ENCODE data around the gene CPVL.

CPVL gene

DNA sequence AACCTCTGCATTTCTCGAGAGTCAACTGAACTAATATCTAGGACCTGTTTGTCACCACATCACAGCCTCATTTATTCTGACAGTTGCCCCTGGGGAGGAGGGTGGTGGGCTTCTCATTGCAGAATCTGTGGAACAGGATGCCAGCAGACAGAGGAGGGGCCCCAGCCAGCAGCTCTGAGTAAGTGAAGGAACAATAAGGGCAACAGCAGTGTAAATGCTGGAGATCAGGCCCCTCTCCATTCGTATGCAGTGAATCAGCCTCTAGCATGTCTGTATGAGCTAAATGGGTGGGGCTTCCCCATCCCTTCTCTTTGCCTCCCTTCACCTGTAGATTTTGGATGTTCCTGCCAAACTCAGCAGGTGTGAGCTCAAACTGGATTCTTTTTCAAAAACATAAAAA is 7.7 kb upstream of the CPVL start:
- DNase-seq: no peak

DNA sequence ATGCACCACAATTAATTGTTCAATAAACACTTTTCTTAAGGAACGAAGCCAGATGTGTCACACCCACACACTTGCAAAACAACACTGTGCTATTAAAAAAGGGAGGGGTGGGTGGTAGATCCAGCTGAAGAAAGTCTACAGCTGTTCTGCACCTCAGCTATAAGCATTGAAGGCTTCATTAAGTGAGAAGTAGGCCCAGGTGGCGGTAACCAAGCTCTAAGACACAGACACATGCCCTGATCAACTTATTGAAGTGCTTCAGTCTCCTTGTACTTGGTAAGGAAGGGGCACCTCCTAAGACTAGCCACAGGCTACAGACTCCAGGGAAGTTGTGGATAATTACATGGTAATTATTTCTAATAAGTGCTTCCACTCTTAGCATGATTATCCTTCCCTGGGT is 4.5 kb upstream of the CPVL start:
- no peak for DNase-seq

DNA sequence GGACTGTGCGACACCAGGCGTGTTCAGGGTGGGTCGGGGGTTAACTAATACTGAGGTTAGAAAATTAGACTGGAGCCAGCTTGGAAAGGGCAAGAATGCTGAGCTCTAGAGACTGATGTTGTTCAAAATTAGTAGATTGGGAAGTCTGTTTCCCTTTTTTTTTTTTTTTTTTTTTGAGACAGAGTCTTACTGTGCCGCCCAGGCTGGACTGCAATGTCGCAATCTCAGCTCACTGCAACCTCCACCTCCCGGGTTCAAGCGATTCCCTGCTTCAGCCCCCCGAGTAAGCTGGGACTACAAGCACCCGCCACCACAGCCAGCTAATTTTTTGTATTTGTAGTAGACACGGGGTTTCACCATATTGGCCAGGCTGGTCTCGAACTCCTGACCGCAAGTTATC is 2.7 kb upstream of the CPVL start:
- DNase-seq: no peak

DNA sequence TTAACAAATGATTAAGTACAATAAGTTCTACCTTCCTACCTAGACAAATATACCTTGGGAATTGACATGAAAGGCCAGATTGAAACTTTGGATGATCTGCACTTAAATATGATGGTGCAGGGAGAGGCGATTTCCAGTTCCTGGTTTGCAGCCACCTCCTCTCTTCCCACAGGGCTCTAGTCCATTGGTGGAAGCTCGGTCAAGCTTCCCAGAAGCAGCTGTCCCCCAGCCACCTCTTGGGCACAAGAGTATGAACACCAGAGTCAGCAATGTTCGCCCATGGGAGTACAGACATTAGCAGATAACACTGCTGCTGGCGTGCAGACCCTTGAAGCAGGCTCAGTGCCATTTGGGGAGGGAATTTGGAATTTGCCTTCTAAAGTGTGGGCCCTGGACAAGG is 1.5 kb upstream of the CPVL start:
- DNase-seq: no peak

DNA sequence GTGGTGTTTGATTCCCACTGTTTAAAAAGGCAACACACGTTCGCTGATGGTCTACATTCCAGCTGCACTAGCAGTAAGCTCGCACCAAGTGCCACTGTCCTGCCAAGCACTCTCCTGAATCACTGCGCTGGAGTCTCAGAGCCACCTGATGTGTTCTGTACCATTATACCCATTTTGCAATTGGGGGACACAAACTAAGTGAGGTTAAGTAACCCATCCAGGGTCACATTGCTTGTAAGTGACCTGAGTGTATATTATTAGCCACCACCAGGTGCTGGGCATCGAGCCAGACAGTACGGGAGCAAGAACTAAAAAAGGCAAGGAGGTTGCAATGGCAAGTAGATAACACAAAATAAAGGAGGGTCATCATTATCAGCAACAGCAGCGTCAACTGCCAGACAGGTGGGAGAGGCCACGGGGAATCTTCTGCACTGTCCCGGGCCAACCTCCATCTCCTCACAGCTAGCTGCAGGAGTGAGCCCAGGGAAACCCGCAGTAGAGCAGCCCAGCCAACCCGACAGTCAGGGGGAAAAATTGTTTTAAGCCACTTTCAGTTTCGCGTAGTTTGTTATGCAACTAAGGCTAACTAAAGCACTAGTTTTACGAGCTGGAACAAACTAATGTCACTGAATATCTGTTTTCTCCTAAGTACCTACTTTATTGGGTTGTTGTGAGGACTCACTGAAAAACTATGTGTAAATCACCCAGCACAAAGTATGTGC is 712 bp upstream of the CPVL start:
- DNase-seq: no peak

DNA sequence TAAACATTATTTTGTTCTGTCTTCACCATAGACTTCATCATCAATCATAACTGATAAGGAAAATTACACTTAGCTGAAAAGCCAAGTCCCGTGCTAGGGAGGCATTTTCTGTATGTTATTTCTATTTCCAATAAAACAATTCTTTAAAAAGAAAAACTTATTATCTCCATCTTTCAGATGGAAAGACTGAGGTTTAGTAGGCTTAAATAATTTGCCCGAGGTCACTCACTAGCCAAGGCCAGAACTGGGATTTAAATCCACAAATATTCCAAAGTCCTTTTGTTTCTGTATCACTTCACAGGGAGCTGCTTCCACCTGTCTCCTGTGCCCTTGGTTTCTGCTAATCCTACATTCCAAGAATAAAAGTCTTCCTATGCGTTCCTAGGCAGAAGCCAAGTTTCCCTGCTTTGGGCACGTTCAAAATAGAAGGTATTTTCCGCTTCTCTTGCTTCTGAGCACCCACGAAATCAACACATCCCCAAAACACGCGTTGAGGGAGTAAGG is 732 bp downstream of the CPVL start:
- no peak for DNase-seq

DNA sequence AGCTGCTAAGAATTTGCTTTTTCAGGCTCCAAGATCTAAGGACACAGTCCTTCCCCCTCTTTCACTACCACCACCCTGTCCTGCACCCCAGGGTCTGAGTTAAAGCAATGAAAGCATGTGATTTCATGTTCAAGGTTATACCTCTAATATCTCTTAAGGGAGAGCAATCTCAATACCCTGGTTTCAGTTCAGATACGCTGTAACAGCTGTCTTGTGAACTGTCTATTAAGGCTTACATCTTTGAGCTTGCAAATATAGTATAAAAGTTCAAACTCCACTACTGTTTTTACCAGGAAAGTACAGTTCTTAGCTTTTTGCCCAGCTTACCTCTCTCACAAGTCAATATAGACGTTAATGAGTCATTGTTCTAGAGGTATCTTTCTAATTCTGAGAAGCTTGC is 2.6 kb downstream of the CPVL start:
- DNase-seq: no peak

DNA sequence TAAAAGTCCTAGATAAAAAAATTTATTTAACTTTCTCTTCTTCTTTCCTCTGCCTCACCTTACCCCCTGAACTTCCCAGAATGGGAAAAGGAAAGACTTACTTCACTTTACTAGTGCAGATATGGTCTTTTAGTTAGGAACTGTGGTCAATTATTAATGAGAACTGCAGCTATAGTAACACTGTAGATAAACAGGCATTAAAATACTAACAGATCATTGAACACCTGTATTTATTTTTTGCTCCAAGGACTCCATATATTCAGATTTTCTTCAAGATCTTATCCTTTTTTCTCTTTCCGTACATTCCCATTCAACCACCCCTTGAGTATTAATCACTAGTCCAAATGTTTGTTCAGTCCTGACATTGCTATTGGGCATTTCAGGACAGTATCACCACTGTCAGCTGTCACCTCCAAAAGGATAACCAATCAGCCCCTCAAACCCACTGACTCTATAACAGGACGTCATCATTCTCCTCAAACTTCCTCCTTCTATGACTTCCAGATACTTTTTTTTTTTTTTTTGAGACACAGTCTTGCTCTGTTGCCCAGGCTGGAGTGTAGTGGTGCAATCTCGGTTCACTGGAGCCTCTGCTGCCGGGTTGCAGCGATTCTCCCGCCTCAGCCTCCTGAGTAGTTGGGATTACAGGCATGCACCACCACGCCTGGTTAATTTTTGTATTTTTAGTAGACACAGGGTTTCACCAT is 4.2 kb downstream of the CPVL start:
- DNase-seq: no peak

DNA sequence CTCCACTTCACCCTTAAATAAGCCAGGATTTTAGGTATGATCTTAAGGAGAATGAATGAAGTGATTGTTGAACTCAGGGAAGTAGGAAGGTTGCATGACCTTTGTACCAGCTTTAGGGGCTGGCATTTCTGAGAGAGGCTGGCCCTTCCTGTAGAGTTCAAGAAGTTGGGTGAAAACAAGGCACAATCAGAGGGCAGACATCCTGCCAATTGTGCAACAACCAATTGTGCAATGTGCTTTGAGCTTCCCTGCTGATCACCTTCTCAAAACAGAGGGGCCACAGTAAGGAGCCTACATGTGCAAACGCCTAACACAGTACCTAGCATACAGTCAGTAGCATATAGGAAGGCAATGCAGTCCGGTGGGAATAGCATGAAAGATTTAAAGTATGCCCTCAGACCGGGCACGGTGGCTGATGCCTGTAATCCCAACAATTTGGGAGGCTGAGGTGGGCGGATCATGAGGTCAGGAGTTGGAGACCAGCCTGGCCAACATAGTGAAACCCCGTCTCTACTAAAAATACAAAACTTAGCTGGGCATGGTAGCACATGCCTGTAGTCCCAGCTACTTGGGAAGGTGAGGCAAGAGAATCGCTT is 5.4 kb downstream of the CPVL start:
- no peak for DNase-seq

DNA sequence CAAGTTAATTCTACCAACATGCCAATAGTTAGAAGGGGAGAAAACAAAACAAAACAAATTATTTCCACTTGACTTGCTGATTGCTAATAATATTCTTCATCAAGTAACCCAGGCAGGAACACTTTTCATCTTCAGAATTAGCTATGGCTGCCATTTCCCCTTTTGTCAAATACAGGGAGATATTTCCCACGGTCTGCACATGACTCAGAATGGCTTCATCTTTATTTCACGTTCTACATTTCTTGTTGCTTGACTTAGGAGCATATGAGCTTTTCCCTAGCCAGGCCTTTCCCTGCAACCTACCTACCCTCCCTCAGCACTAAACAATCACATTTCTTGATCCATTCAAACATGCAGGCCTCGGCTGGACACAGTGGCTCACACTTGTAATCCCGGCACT is 6.5 kb downstream of the CPVL start:
- DNase-seq: no peak

DNA sequence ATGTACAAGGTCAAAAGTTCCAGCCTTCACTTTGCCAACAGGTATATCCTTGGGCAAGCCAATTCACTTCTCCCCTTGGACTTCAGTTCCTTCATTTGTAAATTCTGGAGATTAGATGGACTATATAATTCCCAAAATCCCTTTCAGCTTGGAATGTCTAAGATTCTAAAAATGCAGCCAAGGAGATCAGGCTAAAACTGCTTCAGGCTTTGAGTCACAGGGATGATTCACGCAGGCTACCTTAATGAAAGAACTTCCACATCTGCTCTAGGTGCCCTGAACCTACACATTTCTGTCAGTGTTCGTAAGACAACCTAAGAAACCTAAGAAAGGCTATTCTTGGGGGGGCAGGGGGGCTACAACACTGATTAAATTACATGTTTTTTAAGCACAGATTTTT is 7.1 kb downstream of the CPVL start:
- DNase-seq: no peak

DNA sequence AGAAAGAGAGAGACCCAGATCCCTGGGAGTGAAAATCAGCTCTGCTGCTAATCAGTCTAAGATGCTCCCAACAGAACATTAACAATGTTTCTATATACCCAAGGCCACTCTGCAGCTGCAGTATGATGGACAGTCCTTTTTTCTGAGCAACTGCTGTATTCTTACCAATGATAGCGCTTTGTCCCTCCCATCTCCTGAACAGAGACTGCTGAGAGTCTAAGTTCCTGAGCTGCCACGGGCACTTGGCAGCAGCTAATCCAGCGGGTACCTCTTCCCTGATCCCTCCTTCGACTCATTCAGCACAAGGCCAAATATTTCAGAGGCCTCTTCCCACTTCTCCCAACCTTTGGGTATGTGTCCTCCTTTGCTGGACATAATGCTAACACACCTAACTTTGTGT is 7.7 kb downstream of the CPVL start:
- no peak for DNase-seq

DNA sequence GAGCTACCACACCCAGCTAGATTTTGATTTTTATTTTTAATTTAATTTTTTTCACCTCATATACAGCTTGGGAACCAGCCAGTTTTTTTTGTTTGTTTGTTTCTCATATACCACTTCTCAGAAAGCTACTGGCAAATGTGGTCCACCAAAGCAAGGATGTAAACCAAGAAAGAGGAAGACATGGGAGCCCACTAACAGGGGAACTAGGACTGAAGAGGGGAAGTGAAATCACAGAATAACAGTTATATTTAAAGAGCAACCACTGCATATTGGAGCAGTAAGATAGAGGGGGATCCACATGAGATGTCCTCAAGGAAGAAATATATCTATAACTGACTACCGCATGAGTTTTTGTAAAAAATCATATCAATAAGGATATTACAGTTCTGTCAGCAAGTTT is 10.5 kb downstream of the CPVL start:
- no peak for DNase-seq

DNA sequence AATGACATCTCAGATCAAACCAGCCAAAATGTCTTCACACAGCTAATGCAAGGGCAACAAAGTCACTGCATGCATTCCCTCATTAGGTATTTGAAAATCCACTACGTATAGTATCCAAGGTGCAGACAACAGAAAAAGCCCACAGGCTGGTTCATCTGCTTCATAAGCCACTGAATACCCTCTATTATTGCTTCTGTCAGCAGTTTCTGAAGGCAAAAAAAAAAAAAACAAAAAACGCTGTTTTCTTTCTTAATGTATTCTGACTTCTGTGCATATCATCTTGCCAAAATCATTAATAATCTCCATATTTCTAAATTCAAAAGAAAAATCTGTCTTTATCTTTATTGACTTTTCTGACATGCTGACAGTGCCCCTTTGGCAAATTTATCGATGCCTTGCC is 13.4 kb downstream of the CPVL start:
- no peak for DNase-seq

DNA sequence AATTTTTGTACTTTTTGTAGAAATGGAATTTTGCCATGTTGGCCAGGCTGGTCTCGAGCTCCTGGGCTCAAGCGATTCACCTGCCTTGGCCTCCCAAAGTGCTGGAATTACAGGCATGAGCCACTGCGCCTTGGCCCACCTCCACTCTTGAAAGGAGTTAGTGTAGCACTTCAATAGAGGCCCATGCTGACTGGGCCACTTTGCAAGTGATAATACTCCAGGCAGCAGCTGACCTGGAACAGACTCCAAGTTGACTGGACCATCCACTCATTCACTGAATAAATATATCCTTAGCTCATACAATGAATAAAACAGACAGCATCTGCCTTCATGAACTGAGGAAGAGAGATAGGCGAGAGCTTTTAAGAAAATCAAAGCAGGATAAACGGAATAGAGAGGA is 14.7 kb downstream of the CPVL start:
- DNase-seq: no peak

DNA sequence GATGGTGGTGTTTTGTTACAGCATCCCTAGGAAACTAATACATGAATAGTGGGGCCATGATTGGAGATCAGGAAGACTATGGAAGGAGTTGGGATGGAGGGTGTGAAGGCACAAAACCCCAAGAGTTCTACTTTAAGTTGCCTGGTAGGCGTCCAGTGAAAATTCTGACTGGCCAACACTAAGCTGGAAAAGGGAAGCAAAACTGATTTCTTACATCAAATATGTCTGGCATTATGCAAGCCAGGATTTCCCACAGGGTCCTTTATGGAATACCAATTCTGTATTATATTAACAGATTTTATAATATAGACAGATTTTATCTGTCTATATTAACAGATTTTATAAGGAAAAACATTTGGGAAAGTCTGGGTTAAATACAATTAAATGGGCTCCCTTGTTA is 16.2 kb downstream of the CPVL start:
- DNase-seq: no peak

DNA sequence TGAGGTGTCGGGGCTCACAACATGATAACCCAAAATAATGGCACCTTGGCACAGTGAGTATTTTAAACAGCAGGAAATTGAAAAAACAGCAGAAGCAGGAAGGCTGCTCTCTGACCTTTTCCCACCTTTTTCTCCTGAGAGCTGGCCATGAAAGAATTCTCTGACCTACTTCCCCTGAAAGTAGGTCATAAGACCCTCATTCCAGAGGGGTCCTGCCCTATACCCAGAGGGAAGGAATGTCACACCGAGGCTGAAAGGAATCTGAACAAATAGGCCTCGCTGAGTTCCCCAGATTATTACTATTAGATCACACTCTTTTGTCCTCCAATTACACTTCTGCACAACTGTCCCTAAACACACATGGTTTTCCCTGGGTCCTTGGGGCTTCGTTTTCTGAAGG is 18.8 kb downstream of the CPVL start:
- DNase-seq: no peak

DNA sequence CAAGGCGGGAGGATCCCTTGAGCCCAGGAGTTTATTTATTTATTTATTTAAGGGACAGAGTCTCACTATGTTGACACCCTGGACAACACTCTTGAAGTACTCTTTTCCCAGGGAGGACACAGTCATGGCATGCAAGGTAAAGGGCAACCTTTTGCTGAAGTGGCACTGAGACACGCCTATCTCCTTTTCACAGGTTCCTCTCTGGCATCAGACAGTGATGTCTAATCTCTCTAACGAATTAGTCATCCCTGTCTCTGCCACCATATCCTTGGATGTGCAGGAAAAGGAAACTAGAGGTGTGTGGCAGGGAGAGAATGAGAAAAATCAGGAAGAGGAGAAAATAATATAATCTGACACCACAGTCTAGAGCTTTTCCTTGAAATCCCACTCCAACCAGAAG is 19.5 kb downstream of the CPVL start:
- no peak for DNase-seq

DNA sequence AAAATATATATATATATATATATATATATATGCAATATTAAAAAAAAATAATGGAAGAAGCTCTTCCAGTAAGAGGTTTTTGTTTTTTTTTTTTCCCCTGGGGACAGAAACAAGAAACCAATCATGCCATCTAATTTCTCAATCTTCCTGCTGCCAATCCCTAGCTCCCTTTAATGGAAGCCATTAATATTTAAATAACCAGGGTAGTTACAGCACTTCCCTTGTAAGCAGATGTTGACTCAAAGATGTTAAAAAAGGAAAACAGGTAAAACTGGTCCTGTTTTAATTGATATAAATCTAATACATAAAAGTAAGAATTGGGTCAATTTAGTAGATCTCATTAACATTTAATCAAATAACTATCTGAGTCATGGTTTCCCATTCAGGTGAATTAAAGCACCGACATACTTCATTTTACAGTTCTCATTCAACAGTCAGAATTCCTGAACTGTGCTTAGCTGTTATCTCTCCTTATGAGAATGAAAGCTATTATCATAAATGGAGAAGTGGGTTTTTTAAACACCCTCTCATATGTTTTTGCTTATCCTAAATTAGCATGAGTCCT is 22.6 kb downstream of the CPVL start:
- DNase-seq: no peak

DNA sequence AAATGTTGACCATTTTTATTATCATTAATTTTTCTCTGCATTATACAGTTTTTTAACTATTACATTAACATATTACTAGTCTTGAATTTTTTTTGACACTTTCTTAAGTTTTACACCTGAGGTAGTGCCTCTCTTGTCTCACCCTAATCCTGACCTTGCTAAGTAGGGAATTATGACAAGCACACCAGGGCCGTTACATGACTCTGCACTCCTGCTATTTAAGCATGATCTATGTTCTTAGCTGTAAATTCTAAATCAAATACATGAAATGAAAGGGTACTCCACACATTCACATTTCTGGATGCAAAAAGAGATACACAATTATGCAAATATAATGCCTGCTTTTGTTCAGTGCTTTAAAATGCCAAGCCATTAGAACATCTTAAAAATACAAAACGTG is 23.6 kb downstream of the CPVL start:
- no peak for DNase-seq

DNA sequence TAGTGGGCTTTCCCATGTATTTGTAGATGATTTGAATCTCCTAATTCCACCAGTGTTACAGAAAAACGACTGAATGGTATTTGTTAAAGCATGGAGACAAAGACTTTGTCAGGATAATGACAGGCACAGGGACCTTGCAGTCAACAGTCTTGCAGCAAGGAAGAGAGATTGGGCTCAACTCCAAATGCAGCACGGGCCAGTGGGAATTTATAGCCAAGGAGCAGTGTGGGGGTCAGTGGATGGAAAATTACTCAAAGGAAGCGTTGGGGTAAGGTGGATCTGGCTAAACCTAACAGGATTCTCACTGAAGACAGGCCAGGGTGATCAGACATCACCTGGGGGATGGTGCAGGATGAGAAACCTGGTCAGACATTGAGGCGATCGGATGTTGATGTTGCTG is 24.3 kb downstream of the CPVL start:
- DNase-seq: no peak

DNA sequence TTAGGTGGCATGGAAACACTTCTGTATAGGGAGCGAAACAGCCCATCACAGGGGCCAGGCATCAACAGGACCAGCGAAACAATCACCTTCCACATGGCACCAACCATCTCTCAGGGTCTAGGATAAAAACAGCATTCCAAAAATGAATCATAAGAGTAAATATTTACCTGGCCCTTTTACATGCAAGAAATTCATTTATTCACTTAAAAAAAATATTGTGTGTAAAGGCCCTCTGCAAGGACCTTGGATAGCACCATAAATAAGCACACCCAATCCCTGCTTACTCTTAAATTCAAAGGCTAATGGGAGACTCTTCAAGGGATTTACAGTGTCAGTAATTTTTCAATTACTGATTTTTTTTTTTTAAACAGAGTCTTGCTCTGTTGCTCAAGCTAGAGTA is 25.4 kb downstream of the CPVL start:
- no peak for DNase-seq

DNA sequence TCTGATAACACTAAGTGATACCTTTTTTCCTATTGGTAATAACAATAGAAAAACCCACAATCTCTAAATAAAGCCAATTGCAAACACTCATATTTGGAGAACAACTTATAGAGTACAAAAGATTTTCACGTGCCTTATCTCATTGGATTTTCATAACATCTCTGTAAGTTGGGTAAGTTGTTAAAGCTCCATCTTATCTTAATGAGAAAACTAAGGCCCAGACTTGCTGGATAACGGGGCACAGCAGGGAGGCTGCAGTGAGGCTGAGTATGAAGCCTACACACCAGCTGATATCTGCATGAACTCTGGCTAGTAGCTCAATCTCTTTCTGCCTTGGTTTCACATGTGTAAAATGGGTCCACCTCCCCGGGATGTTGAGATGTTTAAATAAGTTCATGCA is 26.8 kb downstream of the CPVL start:
- DNase-seq: no peak

Data from activated gamma-delta T cell treated with Interleukin-2 at 50 U/mL for 16 hours (primary cell).